Activated T-helper 1 cell treated with Interleukin-2 at 50 U/mL for 16 hours (primary cell): ENCODE measurements around the gene PRKAR1A.
"Not testable (repeated sequence)": the region's sequence is repeated elsewhere in the genome, so short reads cannot be mapped to it uniquely, and the experiment has no call there.

Experiments
- DNase-seq: peaks from one replicate; pipeline ENCODE4 v3.0.0-alpha.2; 2020; ENCODE audit warnings: low read depth

PRKAR1A gene

GRCh38 chr17:68512247-68512959, at the start of gene PRKAR1A:
PRKAR1A (plus strand) TSS chr17:68512430; CDS start chr17:68515400, 2,970 bp downstream.
- DNase-seq: peak; percentile 89

- DNase-seq: no peak
Measured at GRCh38 chr17:68463211-68464019, 48.8 kb upstream of the PRKAR1A start.

GRCh38 chr17:68468334-68468733, 43.9 kb upstream of the PRKAR1A start:
- no peak for DNase-seq

- DNase-seq: no peak
Measured at GRCh38 chr17:68468788-68469187, 43.4 kb upstream of the PRKAR1A start.

- DNase-seq: no peak
Measured at GRCh38 chr17:68470961-68471360, 41.3 kb upstream of the PRKAR1A start.

- DNase-seq: no peak
Measured at GRCh38 chr17:68480885-68481284, 31.3 kb upstream of the PRKAR1A start.

- no peak for DNase-seq
Measured at GRCh38 chr17:68482576-68483041, 29.6 kb upstream of the PRKAR1A start.

- DNase-seq: no peak
Measured at GRCh38 chr17:68484458-68484857, 27.8 kb upstream of the PRKAR1A start.

- no peak for DNase-seq
Measured at GRCh38 chr17:68489919-68490318, 22.3 kb upstream of the PRKAR1A start.

- DNase-seq: no peak
Measured at GRCh38 chr17:68491381-68492231, 20.6 kb upstream of the PRKAR1A start.

GRCh38 chr17:68492394-68493054, 19.7 kb upstream of the PRKAR1A start:
- not testable (repeated sequence) for DNase-seq

GRCh38 chr17:68495081-68495480, 17.1 kb upstream of the PRKAR1A start:
- no peak for DNase-seq

GRCh38 chr17:68497885-68498319, 14.3 kb upstream of the PRKAR1A start:
- no peak for DNase-seq

- DNase-seq: no peak
Measured at GRCh38 chr17:68498479-68499326, 13.5 kb upstream of the PRKAR1A start.

- no peak for DNase-seq
Measured at GRCh38 chr17:68499587-68499986, 12.6 kb upstream of the PRKAR1A start.

- DNase-seq: no peak
Measured at GRCh38 chr17:68501074-68501473, 11.2 kb upstream of the PRKAR1A start.

GRCh38 chr17:68505951-68506350, 6.3 kb upstream of the PRKAR1A start:
- no peak for DNase-seq

- DNase-seq: no peak
Measured at GRCh38 chr17:68507576-68507975, 4.7 kb upstream of the PRKAR1A start.

- DNase-seq: no peak
Measured at GRCh38 chr17:68509141-68510057, 2.8 kb upstream of the PRKAR1A start.

GRCh38 chr17:68511254-68511670, 968 bp upstream of the PRKAR1A start:
- no peak for DNase-seq
